GM23248 (cell line): ENCODE measurements around the gene SCAPER.

ENCODE experiments used
- EZH2 ChIP-seq: fragments of 200-600 bp; sonication (generic); IDR thresholded peaks from 2 replicates; pipeline ENCODE4 v1.6.1; 2018; ENCODE audit warnings: antibody characterized with exemption, mild to moderate bottlenecking; ENCODE audit not compliant: insufficient read depth, poor library complexity, severe bottlenecking
- EZH2phosphoT487 ChIP-seq: fragments of 200-600 bp; sonication (generic); IDR thresholded peaks from 2 replicates; pipeline ENCODE4 v1.6.1; 2018; ENCODE audit warnings: antibody characterized with exemption, moderate library complexity, mild to moderate bottlenecking, low read depth; ENCODE audit not compliant: insufficient read depth

DNA sequence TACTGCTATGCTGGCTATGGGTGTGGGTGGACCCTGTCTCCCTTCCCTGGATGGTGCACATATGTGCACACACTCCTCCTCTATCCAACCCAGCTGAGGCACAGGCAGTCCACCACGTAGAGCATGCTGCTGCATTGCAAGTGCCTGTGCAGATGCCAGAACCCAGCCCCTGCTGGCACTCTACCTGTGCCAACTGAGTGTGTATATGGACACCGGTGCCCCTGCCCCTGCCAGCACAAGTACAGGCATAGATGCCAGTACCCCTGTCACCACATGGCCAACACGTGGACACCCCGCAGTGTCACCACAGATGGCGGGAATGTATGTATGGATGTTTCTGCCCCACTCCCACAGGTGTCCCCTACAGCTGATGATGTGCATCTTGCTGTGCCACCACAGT lies 352.0 kb downstream of the SCAPER start:
- no peak for TF ChIP-seq EZH2phosphoT487
- TF ChIP-seq EZH2 = no peak
